Measurements from ENCODE around the gene AP1B1. TPM values are rescaled to one million over a fixed set of nuclear protein-coding genes. Genes with fewer than 3 reads are reported as not detected.

The AP1B1 gene
- total and polyA plus RNA-seq, 2 of the 4 experiments (the other 2 are of a cell fraction) = 55.7 to 70.8 TPM

DNA sequence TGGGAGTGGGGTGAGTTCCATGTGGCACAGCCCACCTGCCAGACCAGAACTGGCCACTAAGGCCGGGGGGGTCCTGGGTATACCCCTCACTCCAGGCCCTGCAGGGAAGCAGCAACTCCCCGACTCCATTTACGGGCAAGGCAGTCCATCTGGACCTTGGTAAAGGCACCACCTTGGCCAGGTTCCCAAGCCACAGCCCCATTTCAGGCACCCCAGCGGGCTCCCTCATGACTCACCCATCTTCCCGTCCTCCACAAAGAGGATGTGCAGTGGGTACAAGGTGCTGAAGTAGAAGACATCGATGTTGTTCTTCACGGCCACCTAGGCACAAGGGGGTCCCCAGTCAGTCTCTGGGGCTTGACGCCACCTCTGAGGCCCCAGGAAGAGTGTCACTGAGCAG, 57.2 kb downstream of the AP1B1 start:
- no peak overlapping the region for H3K56ac ChIP-seq (ENCODE audit: extremely low read depth, insufficient read depth, low read length)
- no peak overlapping the region for H3K9ac ChIP-seq (ENCODE audit: low read depth, low read length)
- POLR2A ChIA-PET (ENCODE audit: unreplicated experiment) = no interaction called here
- no TSS peak for BruUV-seq (replicated peaks)
- TF ChIP-seq ELK1 (IDR thresholded peaks at IDR 0.05; ENCODE audit: borderline replicate concordance, low read depth, low read length) = no peak
- TF ChIP-seq FOS (IDR thresholded peaks at IDR 0.05; ENCODE audit: low read depth, low read length) = no peak
- no peak for TF ChIP-seq NFE2L2 (IDR thresholded peaks at IDR 0.05; ENCODE audit: low read depth, low read length)
- TF ChIP-seq MAZ (IDR thresholded peaks at IDR 0.05; ENCODE audit: borderline replicate concordance, low read depth, low read length) = no peak
- TF ChIP-seq BHLHE40 (IDR thresholded peaks at IDR 0.05; ENCODE audit: low read depth, low read length) = no peak
- no peak for TF ChIP-seq CEBPB (IDR thresholded peaks at IDR 0.05; ENCODE audit: low read depth, low read length)
- TF ChIP-seq RAD21 (IDR thresholded peaks at IDR 0.05; ENCODE audit: low read length) = no peak
- H3K4ac ChIP-seq (ENCODE audit: low read depth, low read length) = no peak overlapping the region
- H3K27ac ChIP-seq (ENCODE audit: insufficient read depth, low read length) = no peak overlapping the region
- H4K8ac ChIP-seq (ENCODE audit: low read depth in 2 of 2, low read length in 2 of 2) = no peak overlapping the region; a peak in 1 of 4 replicates
- DNase-seq = no peak
- H2BK15ac ChIP-seq (ENCODE audit: low read depth, low read length) = no peak overlapping the region
- no peak overlapping the region for H2BK120ac ChIP-seq (ENCODE audit: low read depth, low read length)
- 0 out of 2 replicates have a peak overlapping the region, but pooled peaks have one; percentile 71 for H3K14ac ChIP-seq (replicated peaks; ENCODE audit: low read depth, low read length)
- CTCF ChIA-PET = no interaction called here
- H3K79me1 ChIP-seq (ENCODE audit: low read depth in 1 of 2, low read length in 2 of 2) = peaks cover 0 to 3% of the 10 kb centered on the region in 2 experiments; a peak in 1 of 4 replicates
- no peak overlapping the region for H2BK20ac ChIP-seq (ENCODE audit: low read depth, low read length)
- peaks cover 5% of the 10 kb centered on the region; the same call in 1 of the 2 replicates for H3K9me1 ChIP-seq (ENCODE audit: insufficient read depth, low read length)
- peaks cover 9% of the 10 kb centered on the region for H3K4me1 ChIP-seq (ENCODE audit: control insufficient read depth, insufficient read depth, low read length)
- peak overlapping the region; percentile 15 for H2BK5ac ChIP-seq (ENCODE audit: low read depth, low read length, poor library complexity, severe bottlenecking)
- peak overlapping the region; percentile 94 for H2AK9ac ChIP-seq (replicated peaks; ENCODE audit: low read depth, low read length, poor library complexity)
- no peaks in the 10 kb centered on the region for H3K27me3 ChIP-seq (ENCODE audit: control insufficient read depth, insufficient read depth, low read length)
- WGBS, 2 experiments (ENCODE audit: extremely low coverage in 2 of 2, insufficient read length in 1 of 2) = 92% methylated on average over 2 of the region's 8 CpGs; no CpG with 5 or more reads in 1 of the 2 experiments
- H3K36me3 ChIP-seq (ENCODE audit: control insufficient read depth, insufficient read depth, low read length) = peaks cover 50% of the 10 kb centered on the region
- no peaks in the 10 kb centered on the region; the same call in 1 of the 2 replicates for H4K20me1 ChIP-seq (ENCODE audit: insufficient read depth, low read length)
- H2AFZ ChIP-seq (replicated peaks; ENCODE audit: low read length, poor library complexity) = peak overlapping the region; percentile 61
- dilution Hi-C loops (cut with HindIII; ENCODE audit: low sequenced_read_pairs, unreplicated experiment) (no loop called here), intact Hi-C loops (cut with micrococcal nuclease) (no loop called here), in situ Hi-C loops (cut with MboI; ENCODE audit: low sequenced_read_pairs) (no loop called here)
- peak; percentile 6; the same call in 1 of the 2 replicates for ATAC-seq (ENCODE audit: low read depth)
- no peak overlapping the region for H4K91ac ChIP-seq (ENCODE audit: insufficient read depth, low read depth, low read length)
- peak overlapping the region; percentile 50; the same call in 1 of the 2 replicates for H2AK5ac ChIP-seq (ENCODE audit: low read depth, low read length)
- H3K4me3 ChIP-seq (ENCODE audit: insufficient read depth, low read depth, low read length) = no peak overlapping the region
- 0 out of 2 replicates have a peak overlapping the region, but pooled peaks have one; percentile 42 for H3K23ac ChIP-seq (ENCODE audit: low read depth, low read length)
- no peak overlapping the region for H3K18ac ChIP-seq (ENCODE audit: low read depth, low read length)
- H3K9me3 ChIP-seq (ENCODE audit: control insufficient read depth, insufficient read depth, low read length) = no peaks in the 10 kb centered on the region
- no peak overlapping the region for H3K4me2 ChIP-seq (ENCODE audit: low read depth, low read length)
- no peak overlapping the region for H4K5ac ChIP-seq (ENCODE audit: low read depth, low read length)

Measured in IMR-90 (cell line).